Tibial artery (tissue), 4 donors: ENCODE data around the gene RANBP3.

ENCODE experiments used
- DNase-seq, 2 donors: peaks; one replicate each; pipeline ENCODE4 v3.0.0-alpha.2; 2019
- H3K27ac ChIP-seq, 2 donors: fragments of 200-600 bp; sonication (generic) in 1 of 2; 1 replicate in 1 of 2; 2 replicates in 1 of 2; pipeline ENCODE4 v1.5.1; 2018 to 2019; ENCODE audit warnings: mild to moderate bottlenecking in 1 of 2
- H3K27me3 ChIP-seq, 2 donors: fragments of 200-600 bp; sonication (generic) in 1 of 2; one replicate each; pipeline versions ENCODE4 v1.5.1 to v1.6.0; 2016 to 2019
- H3K36me3 ChIP-seq, 3 donors: fragments of 200-600 bp; sonication (generic) in 2 of 3; one replicate each; pipeline ENCODE4 v1.5.1; 2016 to 2019; ENCODE audit warnings: mild to moderate bottlenecking in 2 of 3
- H3K4me1 ChIP-seq, 4 donors: fragments of 200-600 bp; sonication (generic) in 2 of 4; 1 replicate in 3 of 4; 2 replicates in 1 of 4; pipeline ENCODE4 v1.5.1; 2016 to 2019
- H3K4me3 ChIP-seq, 2 donors: fragments of 200-600 bp; sonication (generic) in 1 of 2; 1 replicate in 1 of 2; 2 replicates in 1 of 2; pipeline ENCODE4 v1.5.1; 2018 to 2019; ENCODE audit warnings: mild to moderate bottlenecking in 2 of 2
- H3K9me3 ChIP-seq, 3 donors: fragments of 200-600 bp; sonication (generic) in 1 of 3; one replicate each; pipeline ENCODE4 v1.5.1; 2016 to 2019
- intact Hi-C: fragments of 100-400 bp; cut with DNase I; formaldehyde crosslinking; loops from one replicate; pipeline ENCODE4 v1.15.0; 2023; ENCODE audit warnings: low total_unique reads
- TF ChIP-seq, protein P1 (sequence below), 2 experiments: fragments of 200-600 bp in 1 of 2; fragments of 450-650 bp in 1 of 2; IDR thresholded peaks; one replicate each; pipeline ENCODE4 v1.5.1; 2017 to 2019; ENCODE audit warnings: antibody characterized with exemption in 2 of 2, mild to moderate bottlenecking in 1 of 2, moderate library complexity in 1 of 2

Gene RANBP3

DNA sequence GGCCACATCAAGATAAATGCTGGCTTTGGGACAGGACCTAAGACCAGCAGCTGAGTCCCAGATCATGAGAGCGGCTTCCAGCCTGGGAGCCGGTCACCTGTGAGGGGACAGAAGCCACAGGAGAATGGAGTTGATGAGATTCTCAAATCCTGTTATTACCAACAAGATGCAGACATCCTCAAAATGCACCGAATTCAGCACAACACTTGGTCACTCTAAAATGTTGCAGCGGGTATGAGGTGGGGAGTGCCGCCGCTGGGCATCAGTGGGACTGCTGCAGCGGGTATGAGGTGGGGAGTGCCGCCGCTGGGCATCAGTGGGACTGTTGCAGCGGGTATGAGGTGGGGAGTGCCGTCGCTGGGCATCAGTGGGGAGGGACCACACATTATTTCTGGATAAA is 21.2 kb downstream of the RANBP3 start:
- peaks cover 11 to 71% (median 59%) of the 10 kb centered on the region in 4 donors for H3K4me1 ChIP-seq
- no peak overlapping the region for H3K4me3 ChIP-seq
- H3K27me3 ChIP-seq = no peaks in the 10 kb centered on the region
- no peaks in the 10 kb centered on the region for H3K9me3 ChIP-seq
- H3K27ac ChIP-seq = no peak overlapping the region
- DNase-seq = no peak
- H3K36me3 ChIP-seq = no peaks in the 10 kb centered on the region
- TF ChIP-seq, protein P1, sequence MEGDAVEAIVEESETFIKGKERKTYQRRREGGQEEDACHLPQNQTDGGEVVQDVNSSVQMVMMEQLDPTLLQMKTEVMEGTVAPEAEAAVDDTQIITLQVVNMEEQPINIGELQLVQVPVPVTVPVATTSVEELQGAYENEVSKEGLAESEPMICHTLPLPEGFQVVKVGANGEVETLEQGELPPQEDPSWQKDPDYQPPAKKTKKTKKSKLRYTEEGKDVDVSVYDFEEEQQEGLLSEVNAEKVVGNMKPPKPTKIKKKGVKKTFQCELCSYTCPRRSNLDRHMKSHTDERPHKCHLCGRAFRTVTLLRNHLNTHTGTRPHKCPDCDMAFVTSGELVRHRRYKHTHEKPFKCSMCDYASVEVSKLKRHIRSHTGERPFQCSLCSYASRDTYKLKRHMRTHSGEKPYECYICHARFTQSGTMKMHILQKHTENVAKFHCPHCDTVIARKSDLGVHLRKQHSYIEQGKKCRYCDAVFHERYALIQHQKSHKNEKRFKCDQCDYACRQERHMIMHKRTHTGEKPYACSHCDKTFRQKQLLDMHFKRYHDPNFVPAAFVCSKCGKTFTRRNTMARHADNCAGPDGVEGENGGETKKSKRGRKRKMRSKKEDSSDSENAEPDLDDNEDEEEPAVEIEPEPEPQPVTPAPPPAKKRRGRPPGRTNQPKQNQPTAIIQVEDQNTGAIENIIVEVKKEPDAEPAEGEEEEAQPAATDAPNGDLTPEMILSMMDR (IDR thresholded peaks at IDR 0.05) = no peak
- intact Hi-C loops = no loop called here

DNA sequence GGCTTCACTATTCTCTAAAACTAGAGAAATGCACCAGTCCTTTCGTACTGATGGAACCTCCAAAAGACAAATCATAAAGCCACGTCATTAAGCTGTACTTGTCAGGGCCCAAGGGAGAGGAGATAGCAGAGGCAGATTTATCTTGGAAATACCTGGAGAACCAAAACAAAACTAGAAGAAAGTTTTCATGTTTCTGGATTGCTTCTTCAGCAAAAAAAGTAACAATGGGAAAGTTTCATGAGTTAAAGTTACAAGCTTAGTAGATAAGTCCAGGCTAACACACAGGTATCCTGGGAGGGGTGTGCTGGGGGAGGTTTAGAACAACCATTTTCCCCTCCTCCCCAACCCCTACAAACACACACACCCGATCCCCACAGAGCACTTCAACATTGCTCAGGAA is 21.6 kb downstream of the RANBP3 start:
- Histone ChIP-seq H3K9me3 (no peaks in the 10 kb centered on the region), H3K27me3 (no peaks in the 10 kb centered on the region), H3K36me3 (no peaks in the 10 kb centered on the region), H3K27ac (no peak overlapping the region), H3K4me1 (peaks cover 11 to 71% (median 60%) of the 10 kb centered on the region in 4 donors), H3K4me3 (no peak overlapping the region)
- TF ChIP-seq, protein P1 (IDR thresholded peaks at IDR 0.05) = no peak
- intact Hi-C loops = no loop called here
- no peak for DNase-seq

DNA sequence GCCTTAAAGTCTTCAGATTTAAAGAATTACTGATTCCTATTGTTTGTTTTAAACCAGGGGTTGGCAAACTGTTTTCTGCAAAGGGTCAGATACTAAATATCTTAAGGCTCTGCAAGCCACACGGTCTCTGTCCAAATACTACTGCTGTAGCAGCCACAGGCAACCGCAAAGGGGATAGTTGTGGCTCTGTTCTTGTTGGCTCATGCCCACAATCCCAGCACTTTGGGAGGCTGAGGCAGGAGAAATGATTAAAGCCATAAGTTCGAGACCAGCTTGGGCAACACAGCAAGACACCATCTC is 22.4 kb downstream of the RANBP3 start:
- intact Hi-C loops = no loop called here
- H3K4me1 ChIP-seq = peaks cover 11 to 71% (median 59%) of the 10 kb centered on the region in 4 donors
- H3K27me3 ChIP-seq = no peaks in the 10 kb centered on the region
- DNase-seq = no peak
- TF ChIP-seq, protein P1 (IDR thresholded peaks at IDR 0.05) = no peak
- H3K27ac ChIP-seq = peak overlapping the region; percentile 67 to 75
- no peaks in the 10 kb centered on the region for H3K9me3 ChIP-seq
- H3K36me3 ChIP-seq = no peaks in the 10 kb centered on the region
- no peak overlapping the region for H3K4me3 ChIP-seq

DNA sequence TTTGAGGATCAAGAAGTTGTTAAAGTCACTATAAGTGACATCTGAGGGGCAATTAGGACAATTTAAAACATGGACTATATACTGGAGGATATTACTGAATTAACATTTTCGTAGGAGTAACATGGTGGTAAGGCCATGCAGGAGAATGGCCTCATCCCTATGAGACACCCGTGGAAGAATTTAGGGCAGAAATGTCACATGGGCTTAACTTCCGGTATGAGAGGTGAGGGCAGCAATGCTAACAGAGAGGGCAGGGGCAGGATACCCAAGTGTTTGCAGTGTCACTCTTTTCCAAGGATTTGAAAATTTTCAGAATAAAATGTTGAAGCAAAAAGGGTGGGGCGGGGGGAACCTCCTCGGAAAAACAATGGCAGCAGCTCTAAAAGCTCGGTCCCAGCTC is 23.6 kb downstream of the RANBP3 start:
- H3K9me3 ChIP-seq = no peaks in the 10 kb centered on the region
- peaks cover 0 to 6% (median 0%) of the 10 kb centered on the region in 3 donors for H3K36me3 ChIP-seq
- intact Hi-C loops = no loop called here
- peaks cover 11 to 59% (median 48%) of the 10 kb centered on the region in 4 donors for H3K4me1 ChIP-seq
- no peak for DNase-seq
- TF ChIP-seq, protein P1 (IDR thresholded peaks at IDR 0.05) = no peak
- no peaks in the 10 kb centered on the region for H3K27me3 ChIP-seq
- peak overlapping the region; percentile 67 to 75 for H3K27ac ChIP-seq
- peak overlapping the region; percentile 10 to 32 for H3K4me3 ChIP-seq

DNA sequence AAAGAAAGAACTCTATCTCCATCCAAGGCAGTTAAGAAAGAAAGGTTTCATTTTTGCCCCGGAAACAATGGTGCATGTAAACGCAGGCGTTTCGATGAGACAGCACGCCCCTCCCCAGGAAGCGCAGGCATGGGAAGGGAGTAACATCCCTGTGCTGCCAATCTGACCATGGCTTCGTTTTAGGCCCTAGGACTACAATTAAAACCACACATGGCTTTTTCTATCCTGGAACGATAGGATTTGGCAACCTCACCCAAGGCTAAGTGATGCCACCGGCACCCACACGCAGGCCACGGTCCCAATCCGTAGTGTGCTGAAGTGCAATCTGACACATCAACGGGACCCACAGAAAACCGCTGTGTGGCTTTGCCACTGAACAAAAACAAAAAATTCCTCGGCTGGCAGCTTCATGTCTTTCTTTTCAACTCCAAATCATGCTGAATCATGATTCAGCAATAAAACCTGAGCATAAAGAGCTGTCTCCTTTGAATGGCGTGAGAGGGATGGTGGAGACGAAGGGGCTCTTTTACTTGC is 24.2 kb downstream of the RANBP3 start:
- TF ChIP-seq, protein P1 (IDR thresholded peaks at IDR 0.05) = no peak
- Histone ChIP-seq H3K36me3 (peaks cover 0 to 10% (median 0%) of the 10 kb centered on the region in 3 donors), H3K4me1 (peaks cover 11 to 58% (median 46%) of the 10 kb centered on the region in 4 donors), H3K27me3 (no peaks in the 10 kb centered on the region), H3K9me3 (no peaks in the 10 kb centered on the region), H3K4me3 (no peak overlapping the region), H3K27ac (peak overlapping the region; percentile 67 to 75)
- intact Hi-C loops = no loop called here
- no peak for DNase-seq
